ENCODE results near the gene ITGB7. TPM values are rescaled to one million over a fixed set of nuclear protein-coding genes. Genes with fewer than 3 reads are reported as not detected.

ITGB7 gene
- total RNA-seq, 4 donors from 2014 or later: 0.40 to 5.8 (median 2.6) TPM

- Histone ChIP-seq H3K9me3 (no peaks in the 10 kb centered on the region), H3K27me3 (no peaks in the 10 kb centered on the region), H3K36me3 (no peaks in the 10 kb centered on the region), H3K4me3 (peak overlapping the region in 1 of 2 donors; percentile 42), H3K4me1 (peaks cover 0 to 27% (median 8%) of the 10 kb centered on the region in 3 donors), H3K27ac (peak overlapping the region in 2 of 4 donors; percentile 19 to 49)
- TF ChIP-seq CTCF (IDR thresholded peaks at IDR 0.05) (no peak), EP300 (IDR thresholded peaks at IDR 0.05) (no peak), POLR2AphosphoS5 (IDR thresholded peaks at IDR 0.05) (no peak), POLR2A (IDR thresholded peaks at IDR 0.05) (no peak)
- WGBS, 2 donors (ENCODE audit: low coverage in 1 of 2): 72 to 83% methylated on average over 4 to 5 of the region's 19 CpGs
- no peak for ATAC-seq
Observed at GRCh38 chr12:53197011-53197640, 9.9 kb downstream of the ITGB7 start.

GRCh38 chr12:53196486-53196885 lies 10.6 kb downstream of the ITGB7 start:
- H3K4me1 ChIP-seq: peaks cover 0 to 27% (median 8%) of the 10 kb centered on the region in 3 donors
- peaks cover 0 to 4% of the 10 kb centered on the region in 2 donors for H3K36me3 ChIP-seq
- H3K27ac ChIP-seq: no peak overlapping the region
- 81% methylated on average over 6 of the region's 14 CpGs; no CpG with 5 or more reads in 1 of the 2 donors for WGBS, 2 donors (ENCODE audit: low coverage in 1 of 2)
- ATAC-seq: no peak
- TF ChIP-seq POLR2A (IDR thresholded peaks at IDR 0.05) (no peak), CTCF (IDR thresholded peaks at IDR 0.05) (no peak), EP300 (IDR thresholded peaks at IDR 0.05) (no peak), POLR2AphosphoS5 (IDR thresholded peaks at IDR 0.05) (no peak)
- no peak overlapping the region for H3K4me3 ChIP-seq
- H3K27me3 ChIP-seq: no peaks in the 10 kb centered on the region
- no peaks in the 10 kb centered on the region for H3K9me3 ChIP-seq

GRCh38 chr12:53195516-53196420 lies 11.3 kb downstream of the ITGB7 start:
- H3K36me3 ChIP-seq: peaks cover 0 to 12% of the 10 kb centered on the region in 2 donors
- H3K4me1 ChIP-seq: peaks cover 0 to 24% (median 8%) of the 10 kb centered on the region in 3 donors
- H3K4me3 ChIP-seq: no peak overlapping the region
- no peak for TF ChIP-seq POLR2AphosphoS5 (IDR thresholded peaks at IDR 0.05)
- TF ChIP-seq POLR2A (IDR thresholded peaks at IDR 0.05): no peak
- TF ChIP-seq EP300 (IDR thresholded peaks at IDR 0.05): no peak
- no peak for TF ChIP-seq CTCF (IDR thresholded peaks at IDR 0.05)
- ATAC-seq: no peak
- no peaks in the 10 kb centered on the region for H3K9me3 ChIP-seq
- no peak overlapping the region for H3K27ac ChIP-seq
- no peaks in the 10 kb centered on the region for H3K27me3 ChIP-seq
- 83 to 85% methylated on average over 3 to 5 of the region's 10 CpGs for WGBS, 2 donors (ENCODE audit: low coverage in 1 of 2)

- ATAC-seq: no peak
- 55 to 75% methylated on average over 1 of the region's 1 CpG for WGBS, 2 donors (ENCODE audit: low coverage in 1 of 2)
- no peaks in the 10 kb centered on the region for H3K9me3 ChIP-seq
Observed at GRCh38 chr12:53194973-53195372, 12.1 kb downstream of the ITGB7 start.

More at GRCh38 chr12:53194973-53195372, 12.1 kb downstream of the ITGB7 start:
- H3K36me3 ChIP-seq: peaks cover 0 to 12% of the 10 kb centered on the region in 2 donors
- no peak for TF ChIP-seq POLR2A (IDR thresholded peaks at IDR 0.05)
- TF ChIP-seq EP300 (IDR thresholded peaks at IDR 0.05): no peak
- no peak for TF ChIP-seq CTCF (IDR thresholded peaks at IDR 0.05)
- no peak for TF ChIP-seq POLR2AphosphoS5 (IDR thresholded peaks at IDR 0.05)
- peaks cover 0 to 29% (median 9%) of the 10 kb centered on the region in 3 donors for H3K4me1 ChIP-seq
- H3K27ac ChIP-seq: no peak overlapping the region
- H3K4me3 ChIP-seq: no peak overlapping the region
- no peaks in the 10 kb centered on the region for H3K27me3 ChIP-seq
